Stimulated activated CD4-positive, alpha-beta T cell treated with anti-CD3 and anti-CD28 coated beads, Interleukin-2, amount 100 ng/mL, for 4 hours (primary cell): ENCODE data around the gene FAF1.

Source experiments
- DNase-seq: peaks from one replicate; pipeline ENCODE4 v3.0.0-alpha.2; 2020; ENCODE audit warnings: low read depth

Gene FAF1

DNA sequence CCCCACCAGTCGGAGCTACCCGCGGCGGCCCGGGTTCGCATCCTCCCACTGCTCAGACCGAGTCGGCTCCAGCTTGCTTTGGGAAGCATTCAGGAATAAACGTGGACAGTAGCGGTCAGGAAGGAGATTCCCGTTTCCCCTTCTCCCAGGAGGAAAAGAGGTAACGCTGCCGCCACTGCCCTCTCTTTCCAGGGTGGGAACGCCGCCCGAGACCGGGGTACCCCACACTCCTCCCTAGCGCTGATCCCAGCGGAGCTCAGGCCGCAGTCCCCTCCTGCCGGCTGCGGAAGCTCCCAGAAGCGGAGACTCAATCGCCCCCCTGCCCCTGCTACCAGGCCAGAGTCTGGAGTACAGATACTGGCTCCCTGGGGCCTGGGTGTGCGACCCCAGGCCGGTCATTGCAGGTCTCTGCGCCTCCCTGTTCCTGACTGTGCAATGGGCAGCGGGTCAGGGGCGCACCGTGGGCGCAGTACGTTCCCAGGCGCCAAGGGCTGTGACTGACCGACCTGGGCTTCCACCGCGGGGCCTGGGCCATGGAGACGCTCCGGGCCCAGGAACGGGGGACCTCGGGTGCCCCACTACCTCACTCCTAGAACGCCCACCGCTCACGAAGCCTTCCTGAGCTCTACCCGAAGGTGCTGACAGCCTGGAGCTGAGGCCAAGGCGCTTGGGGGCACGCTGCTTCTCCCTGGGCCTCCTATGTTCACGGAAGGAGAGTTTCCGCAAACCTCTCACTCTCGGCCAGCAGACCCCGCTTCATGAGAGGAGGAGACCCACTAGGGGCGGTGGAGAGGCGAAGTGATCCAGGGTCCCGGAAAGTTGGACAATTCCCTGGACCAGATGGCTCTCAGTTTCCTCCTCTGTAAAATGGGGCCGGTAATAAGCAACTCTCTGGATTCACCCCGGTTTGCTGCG is 544.6 kb downstream of the FAF1 start:
- DNase-seq: no peak

DNA sequence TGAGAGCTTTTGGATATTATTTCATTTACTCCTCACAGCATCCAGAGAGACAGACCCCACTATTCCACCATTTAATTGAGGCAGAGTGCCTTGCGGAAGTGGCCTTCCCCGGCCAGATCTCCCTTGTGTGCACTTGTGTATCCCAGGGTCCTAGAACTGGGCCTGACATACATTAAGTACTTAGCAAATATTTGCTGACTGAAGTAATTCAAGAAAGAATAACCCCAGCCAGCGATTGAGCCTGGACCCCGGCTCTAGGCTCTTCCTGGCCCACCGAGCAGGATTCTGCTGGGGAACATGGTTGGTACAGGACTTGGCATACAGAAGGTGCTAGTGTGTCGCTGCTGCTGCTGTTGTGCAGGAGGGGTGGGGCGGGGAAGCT is 545.2 kb downstream of the FAF1 start:
- DNase-seq: no peak

DNA sequence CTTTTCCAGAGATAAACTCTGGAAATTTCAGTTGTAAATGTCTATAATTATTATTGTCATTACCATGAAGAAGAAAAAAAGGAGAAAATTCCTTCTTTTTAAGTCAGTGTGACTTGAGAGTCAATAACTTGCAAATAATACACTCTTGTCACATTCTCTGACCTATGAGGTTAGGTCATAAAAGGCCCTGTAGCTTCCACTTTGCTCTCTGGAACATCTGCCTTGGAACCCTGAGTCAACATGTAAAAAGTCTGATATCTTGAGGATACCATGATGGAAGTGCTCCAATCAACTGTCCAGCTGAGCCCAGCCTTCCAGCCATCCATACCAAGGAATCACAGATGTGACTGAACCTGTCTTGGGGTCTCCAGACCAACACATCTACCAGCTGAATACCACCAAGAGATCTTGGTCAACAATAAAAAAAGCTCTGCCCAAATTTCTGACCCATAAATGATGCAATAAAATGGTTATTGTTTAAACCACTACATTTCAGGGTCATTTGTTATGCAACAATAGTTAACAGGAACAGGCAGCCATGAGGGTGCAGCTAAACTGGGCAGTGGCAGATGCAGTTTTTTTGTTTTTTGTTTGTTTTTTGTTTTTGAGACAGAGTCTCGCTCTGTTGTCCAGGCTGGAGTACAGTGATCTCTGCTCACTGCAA is 547.1 kb downstream of the FAF1 start:
- no peak for DNase-seq

DNA sequence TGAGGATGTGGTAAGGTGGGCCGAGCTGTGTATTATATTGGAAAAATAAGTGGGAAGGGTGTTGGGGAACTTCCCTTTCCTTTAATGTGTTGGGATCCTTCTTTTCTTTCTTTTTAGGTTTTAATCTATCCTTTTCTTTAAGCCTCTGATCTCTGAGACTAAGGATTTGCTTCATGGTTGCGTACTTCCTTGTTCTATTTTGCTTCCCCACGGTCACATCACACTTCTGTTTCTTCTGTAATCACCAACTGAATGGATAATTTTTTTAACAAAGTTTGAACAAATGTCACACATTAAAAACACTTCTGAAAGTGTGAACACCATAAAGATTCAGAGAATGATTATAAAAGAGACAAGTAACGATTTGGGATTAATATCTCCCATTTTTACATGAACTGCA is 554.3 kb downstream of the FAF1 start:
- DNase-seq: no peak

DNA sequence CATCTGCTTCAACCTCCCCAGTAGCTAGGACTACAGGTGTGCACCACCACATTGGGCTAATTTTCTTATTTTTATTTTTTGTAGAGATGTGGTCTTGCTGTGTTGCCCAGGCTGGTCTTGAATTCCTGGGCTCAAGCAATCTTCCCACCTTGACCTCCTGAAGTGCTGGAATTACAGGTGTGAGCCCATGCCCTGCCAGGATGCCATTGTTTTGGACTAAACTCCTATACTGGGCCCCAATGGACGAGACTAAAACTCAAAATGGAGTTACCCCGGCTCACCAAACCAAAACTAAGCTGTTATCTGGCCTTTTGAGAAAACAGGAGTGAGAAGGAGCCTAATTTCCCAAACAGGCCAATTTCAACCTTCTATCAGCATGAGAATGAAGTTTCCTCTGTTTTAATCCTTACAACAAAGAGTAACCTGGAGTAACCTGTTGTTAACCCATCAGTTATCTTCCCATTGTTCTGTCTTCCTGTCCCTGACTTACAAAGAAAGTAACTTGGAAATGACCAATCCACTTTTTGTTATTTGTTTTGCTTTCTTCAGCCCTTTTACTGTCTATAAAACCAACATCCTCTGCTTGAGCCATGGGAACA is 566.4 kb downstream of the FAF1 start:
- DNase-seq: no peak
